GM06990 (cell line): Measurements from ENCODE around the gene RBM27.
"Not testable (repeated sequence)": the region's sequence is repeated elsewhere in the genome, so short reads cannot be mapped to it uniquely, and the experiment has no call there.

Experiments
- DNase-seq: peaks from one replicate; pipeline ENCODE4 v3.0.0-alpha.2; 2011; ENCODE audit not compliant: insufficient read length; ENCODE audit errors: extremely low read depth
- H3K27me3 ChIP-seq: replicated peaks from 2 replicates; pipeline ENCODE4 v1.6.0; 2011; ENCODE audit warnings: low read length; ENCODE audit not compliant: control insufficient read depth, insufficient read depth
- H3K36me3 ChIP-seq: 2 replicates; pipeline ENCODE4 v1.5.1; 2011; ENCODE audit warnings: low read length; ENCODE audit not compliant: control insufficient read depth, insufficient read depth
- H3K4me3 ChIP-seq: replicated peaks from 2 replicates; pipeline ENCODE4 v1.5.1; 2011; ENCODE audit warnings: low read depth, mild to moderate bottlenecking, control low read depth, low read length
- TF ChIP-seq, protein P1 (sequence below): IDR thresholded peaks from 2 replicates; pipeline ENCODE4 v1.5.1; 2011; ENCODE audit warnings: low read length, control low read depth, mild to moderate bottlenecking, inconsistent platforms; ENCODE audit not compliant: insufficient read depth, poor library complexity, severe bottlenecking

The RBM27 gene

DNA sequence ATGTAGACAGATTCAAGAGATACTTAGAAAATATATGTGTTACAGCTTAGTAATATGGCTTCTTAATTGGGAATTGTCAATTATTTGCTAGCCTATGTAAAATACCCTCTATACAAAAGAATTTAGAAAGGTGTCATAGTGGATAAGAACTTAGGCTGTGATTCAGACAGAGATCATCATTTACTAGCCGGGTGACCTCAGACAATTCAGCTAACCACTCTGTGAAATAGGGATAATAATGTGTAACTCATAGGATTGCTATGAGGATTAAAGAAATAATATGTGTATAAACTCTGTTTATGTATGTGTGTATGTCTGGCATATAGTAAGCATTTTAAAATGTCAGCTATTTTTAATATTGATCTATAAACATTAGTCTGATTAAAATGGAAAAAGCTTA lies 15.0 kb upstream of the RBM27 start:
- no peak overlapping the region for H3K4me3 ChIP-seq
- TF ChIP-seq, protein P1, sequence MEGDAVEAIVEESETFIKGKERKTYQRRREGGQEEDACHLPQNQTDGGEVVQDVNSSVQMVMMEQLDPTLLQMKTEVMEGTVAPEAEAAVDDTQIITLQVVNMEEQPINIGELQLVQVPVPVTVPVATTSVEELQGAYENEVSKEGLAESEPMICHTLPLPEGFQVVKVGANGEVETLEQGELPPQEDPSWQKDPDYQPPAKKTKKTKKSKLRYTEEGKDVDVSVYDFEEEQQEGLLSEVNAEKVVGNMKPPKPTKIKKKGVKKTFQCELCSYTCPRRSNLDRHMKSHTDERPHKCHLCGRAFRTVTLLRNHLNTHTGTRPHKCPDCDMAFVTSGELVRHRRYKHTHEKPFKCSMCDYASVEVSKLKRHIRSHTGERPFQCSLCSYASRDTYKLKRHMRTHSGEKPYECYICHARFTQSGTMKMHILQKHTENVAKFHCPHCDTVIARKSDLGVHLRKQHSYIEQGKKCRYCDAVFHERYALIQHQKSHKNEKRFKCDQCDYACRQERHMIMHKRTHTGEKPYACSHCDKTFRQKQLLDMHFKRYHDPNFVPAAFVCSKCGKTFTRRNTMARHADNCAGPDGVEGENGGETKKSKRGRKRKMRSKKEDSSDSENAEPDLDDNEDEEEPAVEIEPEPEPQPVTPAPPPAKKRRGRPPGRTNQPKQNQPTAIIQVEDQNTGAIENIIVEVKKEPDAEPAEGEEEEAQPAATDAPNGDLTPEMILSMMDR: no peak
- no peaks in the 10 kb centered on the region for H3K27me3 ChIP-seq
- no peak for DNase-seq
- H3K36me3 ChIP-seq: no peaks in the 10 kb centered on the region

DNA sequence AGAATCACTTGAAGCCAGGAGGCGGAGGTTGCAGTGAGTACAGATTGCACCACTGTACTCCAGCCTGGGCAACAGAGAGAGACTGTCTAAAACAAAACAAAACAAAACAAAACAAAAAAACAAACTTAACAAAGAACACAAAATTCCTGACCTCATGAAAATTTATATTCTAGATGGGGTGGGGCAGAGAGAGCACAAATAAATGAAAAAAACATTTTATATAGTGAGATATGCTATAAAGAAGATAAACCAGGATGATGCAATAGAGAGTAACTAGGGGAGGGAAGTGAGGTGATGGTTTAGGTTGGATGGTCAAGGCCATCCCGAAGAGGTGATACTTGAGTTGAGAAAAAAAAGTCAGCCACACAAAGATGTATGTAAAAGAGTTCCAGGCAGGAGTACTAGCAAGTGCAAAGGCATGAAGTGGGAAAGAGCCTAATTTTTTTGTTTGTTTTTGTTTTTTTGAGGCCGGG lies 10.8 kb upstream of the RBM27 start:
- TF ChIP-seq, protein P1: no peak
- Histone ChIP-seq H3K4me3 (no peak overlapping the region), H3K27me3 (no peaks in the 10 kb centered on the region), H3K36me3 (no peaks in the 10 kb centered on the region)
- no peak for DNase-seq

DNA sequence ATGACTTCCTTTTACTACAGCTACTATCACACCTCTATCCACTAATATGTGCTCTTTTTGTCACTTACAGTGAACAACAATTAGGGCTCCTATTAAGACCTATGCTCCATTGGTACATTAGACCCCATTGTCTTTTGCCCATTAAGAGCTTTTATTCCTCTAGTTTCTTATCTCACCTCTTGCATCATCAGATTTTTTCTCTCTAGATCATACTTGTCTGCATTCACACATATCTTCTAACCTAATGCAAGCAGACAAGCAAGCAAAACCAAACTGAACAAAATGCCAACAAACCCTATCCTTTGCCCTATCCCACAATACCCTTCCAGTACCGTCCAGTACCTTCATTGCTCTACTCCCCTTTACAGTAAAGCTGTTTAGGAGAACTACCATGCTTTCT lies 10.1 kb upstream of the RBM27 start:
- Histone ChIP-seq H3K36me3 (no peaks in the 10 kb centered on the region), H3K27me3 (no peaks in the 10 kb centered on the region), H3K4me3 (no peak overlapping the region)
- TF ChIP-seq, protein P1: no peak
- DNase-seq: no peak

DNA sequence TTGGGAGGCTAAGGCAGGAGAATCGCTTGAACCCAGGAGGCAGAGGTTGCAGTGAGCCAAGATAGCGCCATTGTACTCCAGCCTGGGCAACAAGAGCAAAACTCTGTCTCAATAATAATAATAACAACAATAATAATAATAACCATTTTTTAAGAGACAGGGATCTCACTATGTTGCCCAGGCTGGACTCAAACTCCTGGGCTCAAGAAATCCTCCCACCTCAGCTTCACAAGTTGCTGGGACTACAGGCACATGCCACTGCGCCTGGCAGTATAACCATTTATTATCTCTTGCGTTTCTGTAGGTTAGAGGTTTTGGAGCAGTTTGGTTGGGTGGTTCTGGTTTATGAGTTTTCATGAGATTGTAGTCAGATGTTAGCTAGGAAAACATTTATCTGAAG lies 8.4 kb upstream of the RBM27 start:
- not testable (repeated sequence) for DNase-seq, H3K27me3 ChIP-seq, H3K4me3 ChIP-seq, H3K36me3 ChIP-seq

DNA sequence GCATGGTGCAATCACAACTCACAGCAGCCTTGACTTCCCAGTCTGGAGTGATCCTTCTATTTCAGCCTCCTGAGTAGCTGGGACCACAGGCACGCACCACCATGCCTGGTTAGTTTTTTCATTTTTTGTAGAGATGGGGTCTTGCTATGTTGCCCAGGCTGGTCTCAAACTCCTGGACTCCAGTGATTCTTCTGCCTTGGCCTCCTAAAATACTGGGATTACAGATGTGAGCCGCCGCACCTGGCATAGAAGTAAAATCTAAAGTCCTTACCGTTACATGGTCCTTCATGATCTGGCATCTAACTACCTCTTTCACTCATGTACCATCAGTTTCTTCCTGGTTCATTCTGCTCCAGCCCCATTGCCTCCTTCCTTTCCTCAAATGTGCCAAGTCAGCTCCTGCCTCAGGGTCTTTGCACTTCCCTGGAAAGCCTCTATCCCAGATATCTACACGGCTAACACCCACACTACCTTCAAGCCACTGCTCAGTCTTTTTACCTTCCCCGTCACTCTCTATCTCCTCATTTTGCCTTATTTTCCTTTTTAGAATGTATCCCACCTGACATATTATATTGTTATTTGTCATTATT lies 6.9 kb upstream of the RBM27 start:
- TF ChIP-seq, protein P1: no peak
- H3K4me3 ChIP-seq: no peak overlapping the region
- no peaks in the 10 kb centered on the region for H3K36me3 ChIP-seq
- DNase-seq: no peak
- no peaks in the 10 kb centered on the region for H3K27me3 ChIP-seq

DNA sequence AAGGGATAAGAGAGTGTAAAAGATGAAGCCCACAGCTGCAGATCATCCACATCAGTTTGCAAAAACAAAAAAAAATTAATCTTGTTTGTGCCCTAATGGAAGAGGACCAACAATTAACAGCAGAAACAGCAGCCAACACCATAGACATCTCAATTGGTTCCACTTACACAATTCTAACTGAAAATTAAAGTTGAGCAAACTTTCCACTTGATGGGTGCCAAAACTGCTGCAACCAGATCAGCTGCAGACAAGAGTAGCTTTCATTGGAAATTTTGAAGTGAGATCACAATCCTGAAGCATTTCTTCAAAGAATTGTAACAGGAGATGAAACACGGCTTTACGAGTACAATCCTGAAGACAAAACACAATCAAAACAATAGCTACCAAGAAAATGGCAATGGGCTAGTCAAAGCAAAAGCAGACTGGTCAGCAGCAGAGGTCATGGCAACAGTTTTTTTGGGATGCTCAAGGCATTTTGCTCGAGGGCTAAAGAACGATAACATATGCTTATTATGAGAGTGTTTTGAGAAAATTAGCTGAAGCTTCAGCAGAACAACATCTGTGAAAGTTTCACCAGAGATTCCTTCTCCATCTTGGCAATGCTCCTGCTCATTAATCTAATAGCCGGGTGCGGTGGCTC lies 4.1 kb upstream of the RBM27 start:
- Histone ChIP-seq H3K27me3 (no peaks in the 10 kb centered on the region), H3K4me3 (no peak overlapping the region), H3K36me3 (no peaks in the 10 kb centered on the region)
- TF ChIP-seq, protein P1: no peak
- no peak for DNase-seq

DNA sequence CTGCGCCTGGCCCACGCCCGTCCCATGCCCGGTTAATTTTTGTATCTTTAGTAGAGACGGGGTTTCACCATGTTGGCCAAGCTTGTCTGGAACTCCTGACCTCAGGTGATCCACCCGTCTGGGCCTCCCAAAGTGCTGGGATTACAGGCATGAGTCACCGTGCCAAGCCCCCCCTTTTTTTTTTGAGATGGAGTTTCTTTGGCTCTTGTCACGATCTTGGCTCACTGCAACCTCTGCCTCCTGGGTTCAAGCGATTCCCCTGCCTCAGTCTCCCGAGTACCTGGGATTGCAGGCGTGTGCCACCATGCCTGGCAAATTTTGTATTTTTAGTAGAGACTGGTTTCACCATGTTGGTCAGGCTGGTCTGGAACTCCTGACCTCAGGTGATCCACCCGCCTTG lies 1.6 kb upstream of the RBM27 start:
- not testable (repeated sequence) for H3K27me3 ChIP-seq, H3K4me3 ChIP-seq, DNase-seq, H3K36me3 ChIP-seq
